Measurements from ENCODE around the gene FMO2.

The FMO2 gene

DNA sequence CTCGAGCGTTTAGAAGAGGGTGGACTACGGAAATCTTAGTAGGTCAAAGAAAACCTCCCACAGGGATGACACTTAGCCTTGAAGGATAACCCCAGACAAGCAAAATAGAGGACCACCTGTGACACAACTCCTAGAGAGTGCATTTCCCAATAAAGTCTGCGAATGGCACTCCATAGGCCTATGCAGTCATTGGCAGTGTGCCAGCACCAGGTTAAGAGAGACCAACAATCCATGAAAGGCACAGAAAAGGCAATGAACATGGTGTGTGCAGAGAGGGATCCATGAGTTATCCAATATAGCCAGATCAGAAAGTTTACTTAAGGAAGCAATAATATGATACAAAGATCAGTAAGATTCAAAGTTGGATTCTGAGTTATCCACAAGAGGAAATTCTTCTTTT lies 45.2 kb upstream of the FMO2 start:
- Histone ChIP-seq H3K27ac (ENCODE audit: low read length) (no peak overlapping the region), H3K4me3 (ENCODE audit: low read length) (no peak overlapping the region), H3K27me3 (replicated peaks; ENCODE audit: insufficient read depth, low read length) (no peaks in the 10 kb centered on the region), H3K4me1 (ENCODE audit: low read length) (no peaks in the 10 kb centered on the region), H3F3A (ENCODE audit: insufficient read depth, low read length) (no peaks in the 10 kb centered on the region), H3K9me3 (replicated peaks; ENCODE audit: insufficient read depth, low read length) (no peaks in the 10 kb centered on the region), H3K4me2 (ENCODE audit: low read depth, low read length) (no peak overlapping the region), H4K20me1 (ENCODE audit: insufficient read depth, low read length) (no peaks in the 10 kb centered on the region), H3K36me3 (replicated peaks; ENCODE audit: insufficient read depth, low read length) (no peaks in the 10 kb centered on the region), H3K9ac (ENCODE audit: low read length) (no peak overlapping the region), H3K9me2 (replicated peaks; ENCODE audit: insufficient read depth, low read length) (no peaks in the 10 kb centered on the region), H2AFZ (ENCODE audit: low read length) (no peak overlapping the region), H3K79me2 (ENCODE audit: low read length) (no peaks in the 10 kb centered on the region)
- no peak for TF ChIP-seq EZH2 (optimal IDR thresholded peaks at IDR 0.05; ENCODE audit: low read depth, low read length)
- TF ChIP-seq CTCF (IDR thresholded peaks at IDR 0.05; ENCODE audit: low read length) = no peak
- TF ChIP-seq EZH2phosphoT487 (IDR thresholded peaks at IDR 0.05; ENCODE audit: low read length) = no peak
- DNase-seq = no peak

DNA sequence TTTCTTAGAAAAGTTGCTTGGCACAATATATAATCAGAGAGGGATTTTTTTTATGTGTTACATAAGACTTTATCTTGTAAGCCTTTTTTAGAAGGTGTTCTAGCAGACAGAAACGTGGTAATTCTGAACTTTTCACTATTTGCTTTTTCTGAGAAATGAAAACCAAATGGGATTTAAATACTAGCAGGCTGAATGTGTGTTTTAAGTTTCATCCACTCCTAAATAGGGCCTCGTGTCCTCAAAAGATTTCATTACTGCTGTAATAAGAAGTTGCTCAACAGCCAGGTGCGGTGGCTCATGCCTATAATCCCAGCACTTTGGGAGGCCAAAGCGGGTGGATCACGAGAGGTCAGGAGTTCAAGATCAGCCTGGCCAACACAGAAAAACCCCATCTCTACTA lies 44.7 kb upstream of the FMO2 start:
- Histone ChIP-seq H3K4me3 (ENCODE audit: low read length) (no peak overlapping the region), H3K27me3 (replicated peaks; ENCODE audit: insufficient read depth, low read length) (no peaks in the 10 kb centered on the region), H4K20me1 (ENCODE audit: insufficient read depth, low read length) (no peaks in the 10 kb centered on the region), H3K36me3 (replicated peaks; ENCODE audit: insufficient read depth, low read length) (no peaks in the 10 kb centered on the region), H3K9me2 (replicated peaks; ENCODE audit: insufficient read depth, low read length) (no peaks in the 10 kb centered on the region), H3F3A (ENCODE audit: insufficient read depth, low read length) (no peaks in the 10 kb centered on the region), H3K9ac (ENCODE audit: low read length) (no peak overlapping the region), H3K27ac (ENCODE audit: low read length) (no peak overlapping the region), H2AFZ (ENCODE audit: low read length) (no peak overlapping the region), H3K79me2 (ENCODE audit: low read length) (no peaks in the 10 kb centered on the region), H3K9me3 (replicated peaks; ENCODE audit: insufficient read depth, low read length) (no peaks in the 10 kb centered on the region), H3K4me2 (ENCODE audit: low read depth, low read length) (no peak overlapping the region), H3K4me1 (ENCODE audit: low read length) (no peaks in the 10 kb centered on the region)
- DNase-seq = no peak
- TF ChIP-seq EZH2phosphoT487 (IDR thresholded peaks at IDR 0.05; ENCODE audit: low read length) = no peak
- TF ChIP-seq CTCF (IDR thresholded peaks at IDR 0.05; ENCODE audit: low read length) = no peak
- TF ChIP-seq EZH2 (optimal IDR thresholded peaks at IDR 0.05; ENCODE audit: low read depth, low read length) = no peak

DNA sequence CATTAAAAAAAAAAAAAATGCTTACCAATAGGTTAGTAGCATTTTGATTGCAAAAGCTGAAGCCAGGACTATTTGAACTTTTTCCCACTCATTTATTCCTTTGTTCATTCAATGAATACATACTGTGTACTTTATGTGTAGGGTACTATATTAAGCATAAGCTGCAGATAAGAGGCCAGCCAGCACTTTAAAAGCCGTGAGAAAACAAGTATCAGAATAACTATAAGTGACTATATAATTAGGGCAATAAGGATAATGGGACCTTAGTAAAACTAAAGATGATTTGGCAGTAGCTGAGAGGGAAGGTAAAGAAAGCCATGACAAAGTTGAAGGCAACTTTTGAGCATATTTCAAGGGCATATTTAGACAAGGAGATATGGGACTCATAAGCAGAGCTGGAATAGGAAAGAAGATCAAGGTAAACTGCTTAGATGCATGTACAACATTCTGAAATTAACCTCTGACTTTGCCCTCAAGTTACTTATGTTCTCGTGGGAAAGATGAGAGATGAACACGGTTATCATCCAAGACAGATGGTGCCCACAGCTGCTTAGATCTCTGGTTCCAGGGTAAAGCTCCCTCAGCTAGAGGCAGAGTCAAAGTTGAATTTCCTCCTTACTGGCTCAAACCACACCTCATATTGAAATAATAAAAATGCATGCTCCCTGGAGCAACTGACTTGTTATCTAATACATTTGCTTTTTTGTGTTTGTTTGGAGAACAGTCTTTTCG lies 44.0 kb upstream of the FMO2 start:
- H3K27ac ChIP-seq (ENCODE audit: low read length) = no peak overlapping the region
- H4K20me1 ChIP-seq (ENCODE audit: insufficient read depth, low read length) = no peaks in the 10 kb centered on the region
- no peaks in the 10 kb centered on the region for H3K36me3 ChIP-seq (replicated peaks; ENCODE audit: insufficient read depth, low read length)
- no peaks in the 10 kb centered on the region for H3F3A ChIP-seq (ENCODE audit: insufficient read depth, low read length)
- no peak for DNase-seq
- TF ChIP-seq EZH2phosphoT487 (IDR thresholded peaks at IDR 0.05; ENCODE audit: low read length) (no peak), EZH2 (optimal IDR thresholded peaks at IDR 0.05; ENCODE audit: low read depth, low read length) (no peak), CTCF (IDR thresholded peaks at IDR 0.05; ENCODE audit: low read length) (no peak)
- H3K9me3 ChIP-seq (replicated peaks; ENCODE audit: insufficient read depth, low read length) = no peaks in the 10 kb centered on the region
- H3K79me2 ChIP-seq (ENCODE audit: low read length) = no peaks in the 10 kb centered on the region
- no peaks in the 10 kb centered on the region for H3K27me3 ChIP-seq (replicated peaks; ENCODE audit: insufficient read depth, low read length)
- no peak overlapping the region for H3K9ac ChIP-seq (ENCODE audit: low read length)
- no peak overlapping the region for H3K4me2 ChIP-seq (ENCODE audit: low read depth, low read length)
- no peak overlapping the region for H2AFZ ChIP-seq (ENCODE audit: low read length)
- no peak overlapping the region for H3K4me3 ChIP-seq (ENCODE audit: low read length)
- H3K4me1 ChIP-seq (ENCODE audit: low read length) = no peaks in the 10 kb centered on the region
- H3K9me2 ChIP-seq (replicated peaks; ENCODE audit: insufficient read depth, low read length) = no peaks in the 10 kb centered on the region
